Measurements from ENCODE around the gene SERPINA3.

The SERPINA3 gene

DNA sequence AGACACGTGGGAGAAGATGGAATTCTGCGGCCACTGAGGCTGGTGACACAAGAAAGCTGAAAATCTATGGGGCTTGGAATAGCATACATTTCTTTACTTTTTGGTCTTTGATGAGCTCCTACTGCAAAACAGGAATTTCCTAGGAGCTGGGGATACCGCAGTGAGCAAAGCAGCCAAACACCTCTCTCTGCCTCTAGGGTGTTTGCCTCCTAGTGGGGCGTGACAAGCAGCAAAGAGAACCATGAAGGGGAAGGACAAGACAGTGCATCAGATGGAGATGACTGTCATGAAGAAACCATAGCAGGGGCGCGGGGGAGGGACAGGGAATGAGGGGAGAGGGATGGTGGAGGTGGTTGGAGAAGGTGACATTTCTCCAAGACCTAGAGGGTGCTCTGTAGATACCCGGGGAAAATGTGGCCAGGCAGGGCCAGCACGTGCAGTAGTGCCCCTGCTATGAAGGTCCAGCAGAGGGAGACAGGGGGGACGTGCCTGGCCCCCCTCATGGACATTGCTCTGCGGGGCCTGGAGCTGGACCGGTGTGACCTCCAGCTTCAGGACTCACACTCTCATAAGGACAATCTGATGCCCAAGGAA lies 58.6 kb downstream of the SERPINA3 start:
- H3K27ac Mint-ChIP-seq, result no peak overlapping the region
- peaks cover 13% of the 10 kb centered on the region for H3K27me3 Mint-ChIP-seq
- no peaks in the 10 kb centered on the region for H3K9me3 Mint-ChIP-seq
- H3K4me3 Mint-ChIP-seq, result no peak overlapping the region
- no peaks in the 10 kb centered on the region for H3K4me1 Mint-ChIP-seq
- ATAC-seq (no peak), DNase-seq (no peak)

- DNase-seq (no peak), ATAC-seq (no peak)
- H3K4me1 Mint-ChIP-seq, result no peaks in the 10 kb centered on the region
- peaks cover 13% of the 10 kb centered on the region for H3K27me3 Mint-ChIP-seq
- no peak overlapping the region for H3K4me3 Mint-ChIP-seq
- no peak overlapping the region for H3K27ac Mint-ChIP-seq
- H3K9me3 Mint-ChIP-seq, result no peaks in the 10 kb centered on the region
These were observed 59.8 kb downstream of the SERPINA3 start for GRCh38 chr14:94671870-94672444.

DNA sequence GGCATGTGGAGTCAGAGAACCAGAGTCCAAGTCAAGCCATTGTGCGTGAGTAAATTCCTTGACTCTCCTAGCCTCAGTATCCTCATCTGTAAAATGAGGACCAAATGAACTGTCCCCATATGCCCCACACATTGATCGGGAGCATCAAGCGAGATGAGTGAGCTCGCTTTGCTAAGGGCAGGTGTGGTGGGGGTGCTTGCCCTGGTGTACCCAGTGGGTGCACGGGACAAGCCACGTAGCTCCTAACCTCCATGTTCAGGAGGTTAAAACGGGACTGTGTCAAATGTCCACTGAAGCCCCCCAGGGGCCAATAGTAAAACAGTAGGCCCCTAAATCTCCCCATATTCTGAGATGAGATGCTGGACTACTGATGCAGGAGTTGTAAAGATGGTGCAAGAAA lies 60.9 kb downstream of the SERPINA3 start:
- Mint-ChIP-seq H3K4me1 (no peaks in the 10 kb centered on the region), H3K9me3 (no peaks in the 10 kb centered on the region), H3K27me3 (peaks cover 13% of the 10 kb centered on the region), H3K27ac (no peak overlapping the region), H3K4me3 (no peak overlapping the region)
- no peak for ATAC-seq
- no peak for DNase-seq
